ENCODE results near the gene PANK2.

GRCh38 chr20:3864518-3864917 is 24.7 kb upstream of the PANK2 start:
- TF ChIP-seq CTCF (IDR thresholded peaks at IDR 0.05) (no peak), POLR2A (IDR thresholded peaks at IDR 0.05) (no peak)

Measured in lower leg skin (tissue), 3 donors.